ENCODE data around the gene SLC45A1.

Gene SLC45A1

DNA sequence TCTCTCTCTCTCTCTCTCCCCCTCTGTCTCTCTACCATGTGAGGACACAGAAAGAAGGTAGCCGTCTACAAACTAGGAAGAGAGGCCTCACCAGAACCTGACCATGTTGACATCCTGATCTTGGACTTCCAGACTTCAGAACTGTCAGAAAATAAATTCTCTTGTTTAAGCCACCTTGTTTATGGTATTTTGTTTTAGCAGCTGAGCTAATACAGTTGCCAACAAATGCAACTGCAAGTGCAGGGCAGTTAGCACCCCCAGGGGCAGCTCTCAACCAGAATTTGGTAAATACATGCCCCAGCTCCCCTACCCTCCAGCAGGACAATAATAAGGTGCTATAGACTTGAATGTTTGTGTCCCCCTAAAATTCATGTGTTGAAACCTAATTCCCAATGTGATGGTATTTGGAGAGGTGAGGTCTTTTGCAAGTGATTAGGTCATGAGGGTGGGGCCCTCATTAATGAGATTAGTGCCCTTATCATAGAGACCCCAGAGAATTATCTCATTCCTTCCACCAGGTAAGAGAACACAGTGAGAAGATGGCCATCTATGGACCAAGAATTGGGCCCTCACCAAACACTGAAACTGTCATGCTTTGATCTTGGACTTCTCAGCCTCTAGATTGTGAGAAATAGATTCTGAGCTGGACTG lies 6.7 kb upstream of the SLC45A1 start:
- DNase-seq (ENCODE audit: low spot score): no peak

DNA sequence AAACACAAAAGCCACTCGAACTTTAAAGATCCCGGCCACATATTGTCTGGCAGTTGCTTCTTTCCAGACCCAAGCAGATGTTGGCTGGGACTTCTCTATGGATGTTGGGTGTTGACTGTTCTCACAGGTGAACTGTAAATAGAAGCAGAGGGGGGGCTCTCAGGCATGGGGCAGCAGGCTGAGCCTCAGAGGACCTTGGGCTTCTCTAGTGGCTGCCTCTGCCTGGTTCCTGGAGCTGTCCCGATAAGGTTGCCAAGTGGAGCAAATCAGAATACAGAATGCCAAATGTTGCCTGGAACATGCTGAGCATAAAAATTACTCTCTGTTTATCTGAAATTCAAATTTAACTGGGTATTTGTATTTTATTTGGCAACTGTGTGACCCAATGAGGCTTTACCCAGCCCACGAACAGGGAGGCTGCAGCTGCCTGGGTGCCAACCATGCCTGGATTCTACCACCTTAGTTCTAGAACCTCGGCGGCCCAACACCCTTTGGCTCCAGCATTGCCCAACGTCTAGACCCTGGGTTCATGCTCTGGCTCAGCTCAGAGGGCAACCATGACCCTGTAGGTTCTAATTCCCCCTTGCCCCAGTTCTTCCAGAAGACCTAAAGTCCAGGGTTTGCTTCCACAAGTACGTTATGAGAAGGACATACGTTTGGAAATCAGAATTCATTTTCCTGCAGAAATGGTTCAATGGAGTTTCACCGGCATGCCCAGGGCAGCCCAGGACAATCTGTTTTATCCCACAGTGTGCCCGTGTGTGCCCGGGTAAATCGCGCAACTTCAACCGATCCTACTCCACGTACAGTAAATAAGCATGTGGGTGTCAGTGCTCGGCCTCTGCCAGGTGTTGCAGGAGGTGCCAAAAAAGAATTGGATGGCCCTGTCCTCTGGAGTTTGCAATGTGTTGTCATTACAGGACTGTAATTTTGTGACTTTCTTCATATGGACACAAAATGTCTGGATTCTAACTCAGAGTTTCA lies 5.4 kb upstream of the SLC45A1 start:
- DNase-seq (ENCODE audit: low spot score): no peak

GRCh38 chr1:8313231-8313630 lies 4.7 kb upstream of the SLC45A1 start:
- no peak for DNase-seq (ENCODE audit: low spot score)

- DNase-seq (ENCODE audit: low spot score): peak; percentile 75
Observed at GRCh38 chr1:8314346-8315280, 3.3 kb upstream of the SLC45A1 start.

GRCh38 chr1:8315573-8316475 lies 2.1 kb upstream of the SLC45A1 start:
- peak; percentile 73 for DNase-seq (ENCODE audit: low spot score)

DNA sequence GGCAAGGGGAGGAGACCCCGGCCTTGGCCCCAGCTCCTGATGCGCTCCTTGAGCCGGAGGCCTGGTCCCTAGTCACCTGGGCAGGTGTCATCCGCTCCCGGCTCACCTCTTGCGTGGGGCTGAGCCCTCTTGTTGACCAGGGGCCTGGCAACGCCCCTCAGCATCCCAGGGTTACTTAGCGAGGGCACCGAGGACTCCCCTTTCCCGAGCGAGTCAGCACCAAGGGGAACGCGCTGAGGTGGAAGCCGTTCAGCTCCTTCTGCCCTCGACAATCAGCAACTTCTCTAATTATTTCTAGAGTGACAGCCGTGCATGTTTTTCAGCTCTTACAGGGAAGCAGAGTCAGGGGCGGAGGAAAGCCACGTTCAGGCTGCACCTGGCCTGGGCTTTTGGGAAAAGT lies 522 bp downstream of the SLC45A1 start:
- no peak for DNase-seq (ENCODE audit: low spot score)

DNA sequence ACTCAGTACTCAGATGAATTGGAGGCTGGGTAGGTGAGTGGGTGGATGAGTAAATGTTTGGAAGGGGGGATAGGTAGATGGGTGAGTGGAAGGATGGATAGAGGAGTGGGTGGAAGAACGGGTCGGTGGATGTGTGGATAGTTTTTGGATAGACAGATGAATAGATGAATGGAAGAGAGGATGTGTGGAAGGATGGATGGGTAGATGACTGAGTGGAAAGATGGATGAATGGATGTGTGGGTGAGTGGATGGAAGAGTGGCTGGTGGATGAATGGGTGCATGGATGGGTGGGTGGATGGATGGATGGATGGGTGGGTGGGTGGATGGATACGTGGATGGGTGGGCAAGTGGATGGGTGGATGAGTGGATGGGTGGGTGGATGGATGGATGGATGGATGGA lies 3.7 kb downstream of the SLC45A1 start:
- no peak for DNase-seq (ENCODE audit: low spot score)

GRCh38 chr1:8323706-8324105 lies 5.8 kb downstream of the SLC45A1 start:
- DNase-seq (ENCODE audit: low spot score): no peak

GRCh38 chr1:8324176-8324810 lies 6.4 kb downstream of the SLC45A1 start:
- DNase-seq (ENCODE audit: low spot score): no peak

DNA sequence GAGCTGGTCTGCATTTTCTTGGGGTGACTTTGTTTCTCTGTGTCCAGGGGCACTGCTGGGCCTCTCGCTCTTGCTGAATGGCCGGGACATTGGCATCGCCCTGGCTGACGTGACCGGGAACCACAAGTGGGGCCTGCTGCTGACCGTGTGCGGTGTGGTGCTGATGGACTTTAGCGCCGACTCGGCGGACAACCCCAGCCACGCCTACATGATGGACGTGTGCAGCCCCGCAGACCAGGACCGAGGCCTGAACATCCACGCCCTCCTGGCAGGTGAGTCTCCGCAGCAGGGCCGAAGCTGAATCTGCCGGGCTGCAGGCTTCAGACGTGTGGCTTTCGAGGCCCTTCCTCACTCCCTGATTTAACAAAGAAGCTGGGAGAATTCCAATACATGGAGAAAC lies 7.9 kb downstream of the SLC45A1 start:
- no peak for DNase-seq (ENCODE audit: low spot score)

GRCh38 chr1:8326265-8326664 lies 8.4 kb downstream of the SLC45A1 start:
- no peak for DNase-seq (ENCODE audit: low spot score)

DNA sequence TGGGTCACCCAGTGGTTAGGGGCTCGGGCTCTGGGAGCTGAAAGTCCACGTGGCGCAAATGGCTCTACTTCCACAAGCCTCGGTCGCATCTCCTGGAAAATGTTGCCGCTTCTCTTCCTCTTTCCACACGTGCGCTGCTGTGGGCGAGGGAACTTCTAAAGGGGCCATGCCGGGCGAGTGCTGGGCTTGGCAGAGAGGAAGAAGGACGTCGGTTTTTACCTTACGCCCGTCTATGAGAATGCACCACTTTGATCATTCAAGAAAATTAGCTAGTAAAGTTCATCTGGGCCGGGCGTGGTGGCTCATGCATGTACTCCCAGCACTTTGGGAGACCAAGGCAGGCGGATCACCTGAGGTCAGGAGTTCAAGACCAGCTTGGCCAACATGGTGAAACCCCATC lies 10.4 kb downstream of the SLC45A1 start:
- no peak for DNase-seq (ENCODE audit: low spot score)

- no peak for DNase-seq (ENCODE audit: low spot score)
Observed at GRCh38 chr1:8329439-8329838, 11.5 kb downstream of the SLC45A1 start.

DNA sequence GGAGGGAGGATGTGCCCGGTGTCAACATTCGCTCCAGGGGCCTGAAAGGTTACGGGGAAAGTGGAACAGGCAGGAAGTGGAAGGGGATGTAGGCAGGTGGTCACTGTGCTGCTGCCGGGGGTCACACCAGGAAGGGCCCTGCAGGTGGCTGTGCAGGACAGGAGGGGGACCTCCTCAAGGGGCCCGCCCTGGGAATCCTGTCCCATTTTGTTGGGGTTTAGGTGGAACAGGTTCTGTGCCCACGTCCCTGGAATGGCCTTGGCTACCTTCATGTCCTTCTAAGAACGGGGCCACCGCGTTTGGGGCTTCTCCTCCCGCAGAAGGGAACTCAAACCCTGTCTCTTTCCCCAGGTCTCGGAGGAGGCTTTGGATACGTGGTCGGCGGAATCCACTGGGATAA lies 11.9 kb downstream of the SLC45A1 start:
- DNase-seq (ENCODE audit: low spot score): no peak

GRCh38 chr1:8330271-8331125 lies 12.6 kb downstream of the SLC45A1 start:
- no peak for DNase-seq (ENCODE audit: low spot score)

DNA sequence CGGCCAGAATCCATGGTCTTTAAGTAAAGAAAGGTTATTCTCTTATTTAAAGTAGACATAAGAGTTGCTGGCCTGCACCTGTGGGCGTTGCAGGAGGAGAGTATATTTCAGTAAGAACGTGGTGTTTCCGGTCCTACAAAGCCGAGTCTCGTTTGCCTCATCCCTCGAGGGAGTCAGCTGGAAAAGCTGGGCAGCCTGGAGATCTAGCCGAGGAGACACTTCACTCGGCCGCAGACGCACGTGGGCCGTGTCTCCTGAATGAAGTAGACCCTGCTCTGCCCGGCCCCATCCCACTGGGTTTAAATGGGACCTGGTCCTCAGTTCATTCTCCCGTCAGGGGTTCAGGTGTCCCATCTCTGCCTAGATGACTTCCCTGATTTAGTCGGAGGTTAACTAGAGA lies 14.9 kb downstream of the SLC45A1 start:
- DNase-seq (ENCODE audit: low spot score): no peak

DNA sequence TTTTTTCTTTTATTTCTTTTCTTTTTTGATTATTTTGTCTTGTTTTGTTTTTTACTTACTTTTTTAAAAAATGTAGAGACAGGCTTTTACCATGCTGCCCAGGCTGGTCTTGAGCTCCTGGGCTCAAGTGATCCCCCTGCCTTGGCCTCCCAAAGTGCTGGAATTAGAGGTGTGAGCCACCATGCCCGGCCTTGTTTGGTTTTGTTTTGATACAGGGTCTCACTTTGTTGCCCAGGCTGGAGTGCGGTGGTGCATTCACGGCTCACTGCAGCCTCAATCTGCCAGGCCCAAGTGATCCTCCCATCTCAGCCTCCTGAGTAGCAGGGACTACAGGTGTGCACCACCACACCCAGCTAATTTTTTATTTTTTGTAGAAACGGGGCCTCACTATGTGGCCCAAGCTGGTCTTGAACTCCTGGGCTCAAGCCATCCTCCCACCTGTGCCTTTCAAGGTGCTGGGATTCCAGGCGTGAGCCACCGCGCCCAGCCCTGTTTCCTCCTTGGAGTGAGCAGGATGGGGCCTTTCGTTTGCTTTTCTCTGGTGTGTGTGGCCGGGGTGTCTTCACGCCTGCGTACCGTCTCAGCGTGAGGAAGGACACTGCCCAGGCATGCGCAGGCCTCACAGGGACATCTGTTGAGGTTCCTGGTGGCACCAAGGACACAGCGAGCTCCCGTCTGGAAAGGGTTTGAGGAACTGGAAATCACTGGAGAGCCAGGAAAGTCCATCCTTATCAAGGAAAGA lies 15.5 kb downstream of the SLC45A1 start:
- DNase-seq (ENCODE audit: low spot score): no peak

DNA sequence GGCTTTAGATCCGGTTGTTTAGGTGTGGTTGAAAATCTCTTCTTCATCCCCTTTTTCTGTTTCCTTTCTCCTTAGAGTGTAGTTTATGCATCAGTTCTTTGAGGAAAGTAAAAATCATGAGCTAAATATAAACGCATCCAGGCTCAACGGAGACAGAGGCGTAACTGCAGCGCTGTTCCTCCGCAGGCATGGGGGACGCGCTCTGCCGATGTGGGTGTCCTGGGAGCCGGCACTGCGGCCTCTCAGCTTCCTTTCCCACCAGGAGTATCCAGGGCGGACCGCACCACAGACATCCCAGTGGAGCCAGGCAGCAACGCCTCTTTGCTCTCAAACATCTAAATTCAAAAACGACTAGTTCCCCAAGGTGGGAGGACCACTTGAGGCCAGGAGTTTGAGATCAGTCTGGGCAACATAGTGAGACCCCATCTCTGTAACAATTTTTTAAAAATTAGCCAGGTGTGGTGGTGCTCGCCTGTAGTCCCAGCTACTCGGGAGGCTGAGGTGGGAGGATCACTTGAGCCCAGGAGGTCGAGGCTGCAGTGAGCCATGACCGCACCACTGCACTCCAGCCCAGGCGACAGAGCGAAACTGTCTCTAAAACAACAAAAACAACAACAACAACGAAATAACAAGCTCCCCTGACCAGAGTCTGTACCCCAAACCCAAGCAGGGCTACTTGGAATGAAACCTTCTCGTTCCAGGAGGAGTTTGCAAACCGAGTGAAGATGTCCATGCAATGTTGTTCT lies 16.4 kb downstream of the SLC45A1 start:
- no peak for DNase-seq (ENCODE audit: low spot score)
